VCaP (cell line): ENCODE measurements around the gene KRTAP21-3.

ENCODE experiments used
- H3K27ac ChIP-seq: fragments of 450-650 bp; 2 replicates; pipeline ENCODE4 v1.5.1; 2017
- TF ChIP-seq, protein P1 (sequence below): fragments of 450-650 bp; conservative IDR thresholded peaks from 2 replicates; pipeline ENCODE4 v1.5.1; 2017; ENCODE audit warnings: mild to moderate bottlenecking, moderate library complexity

Gene KRTAP21-3

DNA sequence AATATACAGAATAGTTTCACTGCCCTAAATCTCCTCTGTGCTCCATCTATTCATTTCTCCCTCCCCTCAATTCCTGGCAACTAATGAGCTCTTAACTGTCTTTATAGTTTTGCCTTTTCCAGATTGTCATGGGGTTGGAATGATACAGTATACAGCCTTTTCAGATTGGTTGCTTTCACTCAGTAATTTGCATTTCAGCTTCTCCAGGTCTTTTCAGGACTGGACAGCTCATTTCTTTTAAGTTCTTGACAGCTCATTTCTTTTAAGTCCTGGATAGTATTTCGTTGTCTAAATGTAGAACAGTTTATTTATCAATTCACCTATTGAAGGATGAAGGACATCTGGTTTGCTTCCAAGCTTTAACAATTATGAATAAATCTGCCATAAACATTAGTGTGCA is 22.6 kb downstream of the KRTAP21-3 start:
- no peak overlapping the region for H3K27ac ChIP-seq
- TF ChIP-seq, protein P1, sequence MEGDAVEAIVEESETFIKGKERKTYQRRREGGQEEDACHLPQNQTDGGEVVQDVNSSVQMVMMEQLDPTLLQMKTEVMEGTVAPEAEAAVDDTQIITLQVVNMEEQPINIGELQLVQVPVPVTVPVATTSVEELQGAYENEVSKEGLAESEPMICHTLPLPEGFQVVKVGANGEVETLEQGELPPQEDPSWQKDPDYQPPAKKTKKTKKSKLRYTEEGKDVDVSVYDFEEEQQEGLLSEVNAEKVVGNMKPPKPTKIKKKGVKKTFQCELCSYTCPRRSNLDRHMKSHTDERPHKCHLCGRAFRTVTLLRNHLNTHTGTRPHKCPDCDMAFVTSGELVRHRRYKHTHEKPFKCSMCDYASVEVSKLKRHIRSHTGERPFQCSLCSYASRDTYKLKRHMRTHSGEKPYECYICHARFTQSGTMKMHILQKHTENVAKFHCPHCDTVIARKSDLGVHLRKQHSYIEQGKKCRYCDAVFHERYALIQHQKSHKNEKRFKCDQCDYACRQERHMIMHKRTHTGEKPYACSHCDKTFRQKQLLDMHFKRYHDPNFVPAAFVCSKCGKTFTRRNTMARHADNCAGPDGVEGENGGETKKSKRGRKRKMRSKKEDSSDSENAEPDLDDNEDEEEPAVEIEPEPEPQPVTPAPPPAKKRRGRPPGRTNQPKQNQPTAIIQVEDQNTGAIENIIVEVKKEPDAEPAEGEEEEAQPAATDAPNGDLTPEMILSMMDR = no peak

DNA sequence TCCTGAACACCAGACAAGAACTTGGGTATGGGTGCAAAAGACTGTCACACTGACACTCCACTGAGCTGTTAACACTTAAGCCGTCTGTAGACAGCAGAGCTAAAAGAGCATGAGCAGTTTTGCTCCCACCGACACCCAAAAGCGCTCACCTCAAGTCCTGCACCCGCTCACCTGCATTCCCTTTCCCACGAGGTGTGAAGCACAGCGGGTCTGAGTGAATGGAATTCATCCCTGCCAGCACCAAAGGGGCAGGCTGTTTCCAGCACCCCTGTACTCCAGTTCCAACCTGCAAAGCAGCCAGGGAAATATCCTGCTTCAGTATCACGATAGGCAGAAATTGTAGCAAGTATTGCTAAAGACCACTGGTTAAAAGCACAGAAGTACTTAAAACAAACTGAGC is 28.8 kb downstream of the KRTAP21-3 start:
- no peak overlapping the region for H3K27ac ChIP-seq

DNA sequence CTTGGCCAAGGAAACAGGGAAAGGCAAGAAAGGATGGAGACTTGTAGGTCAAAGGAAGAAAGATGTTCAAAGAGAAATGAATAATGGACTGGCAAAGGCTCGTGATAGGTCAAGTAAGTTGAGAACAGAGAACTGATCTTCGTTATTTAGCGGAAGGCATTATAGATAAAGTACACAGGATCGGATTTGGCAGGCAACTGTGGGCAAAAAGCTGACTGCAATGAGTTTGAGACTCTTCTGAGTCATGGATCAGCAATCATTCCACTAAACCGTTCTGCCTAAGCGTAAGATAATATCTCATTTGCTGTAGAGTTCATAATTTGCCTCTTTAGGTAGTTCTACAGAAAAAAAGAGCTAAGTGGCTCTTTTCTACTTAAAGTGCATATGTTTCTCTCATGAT is 34.1 kb downstream of the KRTAP21-3 start:
- TF ChIP-seq, protein P1 = no peak

More for the DNA sequence above, 28.8 kb downstream of the KRTAP21-3 start:
- TF ChIP-seq, protein P1 = no peak

DNA sequence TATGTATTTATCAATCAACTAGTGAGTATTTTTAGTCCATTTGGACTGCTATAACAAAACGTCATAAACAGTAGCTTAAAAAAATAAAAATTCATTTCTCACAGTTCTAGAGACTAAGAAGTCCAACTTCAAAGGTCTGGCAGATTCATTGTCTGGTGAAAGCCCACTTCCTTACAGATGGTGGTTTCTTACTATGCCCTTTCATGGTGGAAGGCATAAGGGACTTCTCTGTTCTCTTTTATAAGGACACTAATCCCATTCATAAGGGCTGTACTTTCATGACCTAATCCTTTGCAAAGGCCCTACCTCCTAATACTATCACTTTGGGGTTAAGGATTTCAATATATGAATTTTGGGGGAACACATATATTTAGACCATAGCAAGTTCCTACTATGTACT is 38.0 kb downstream of the KRTAP21-3 start:
- TF ChIP-seq, protein P1 = no peak
- H3K27ac ChIP-seq = no peak overlapping the region

More for the DNA sequence above, 34.1 kb downstream of the KRTAP21-3 start:
- no peak overlapping the region for H3K27ac ChIP-seq

DNA sequence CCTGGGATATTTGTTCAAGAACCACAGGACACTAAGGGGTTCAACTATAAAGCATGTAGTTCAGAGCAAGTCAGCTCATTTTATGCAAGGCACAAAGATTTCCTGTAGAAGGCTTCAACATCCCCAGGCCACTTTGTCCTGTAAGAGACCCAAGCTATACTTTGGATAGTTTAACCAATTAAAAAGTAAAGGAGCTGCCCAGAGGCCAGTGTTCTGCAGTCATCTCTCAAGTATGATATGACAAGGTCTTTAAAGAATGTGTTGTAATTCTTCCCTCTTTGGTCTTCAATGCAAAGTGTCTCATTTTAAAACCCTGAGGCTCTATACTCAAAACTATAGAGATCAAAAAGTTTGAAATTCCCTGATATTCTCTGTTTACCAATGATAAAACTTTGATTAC is 41.8 kb downstream of the KRTAP21-3 start:
- TF ChIP-seq, protein P1 = no peak
- H3K27ac ChIP-seq = no peak overlapping the region

DNA sequence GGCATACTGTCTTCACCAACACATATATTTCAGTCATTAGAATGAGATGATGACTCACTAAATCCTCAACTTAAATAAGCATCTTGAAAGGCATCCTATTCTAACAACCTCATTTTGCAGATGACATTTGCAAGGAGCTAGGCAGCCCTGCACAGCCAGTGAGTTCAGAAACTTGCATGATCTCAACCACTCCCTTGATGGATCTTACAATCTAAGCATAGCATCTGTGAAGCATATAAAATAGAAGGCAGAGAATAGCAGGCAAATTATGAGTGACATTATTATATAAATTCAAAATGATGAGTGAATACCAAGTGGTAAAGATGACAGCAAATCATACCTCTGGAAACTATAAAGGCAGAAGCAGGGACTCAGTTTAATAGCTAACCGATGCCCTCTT is 44.3 kb downstream of the KRTAP21-3 start:
- no peak overlapping the region for H3K27ac ChIP-seq
- TF ChIP-seq, protein P1 = no peak

DNA sequence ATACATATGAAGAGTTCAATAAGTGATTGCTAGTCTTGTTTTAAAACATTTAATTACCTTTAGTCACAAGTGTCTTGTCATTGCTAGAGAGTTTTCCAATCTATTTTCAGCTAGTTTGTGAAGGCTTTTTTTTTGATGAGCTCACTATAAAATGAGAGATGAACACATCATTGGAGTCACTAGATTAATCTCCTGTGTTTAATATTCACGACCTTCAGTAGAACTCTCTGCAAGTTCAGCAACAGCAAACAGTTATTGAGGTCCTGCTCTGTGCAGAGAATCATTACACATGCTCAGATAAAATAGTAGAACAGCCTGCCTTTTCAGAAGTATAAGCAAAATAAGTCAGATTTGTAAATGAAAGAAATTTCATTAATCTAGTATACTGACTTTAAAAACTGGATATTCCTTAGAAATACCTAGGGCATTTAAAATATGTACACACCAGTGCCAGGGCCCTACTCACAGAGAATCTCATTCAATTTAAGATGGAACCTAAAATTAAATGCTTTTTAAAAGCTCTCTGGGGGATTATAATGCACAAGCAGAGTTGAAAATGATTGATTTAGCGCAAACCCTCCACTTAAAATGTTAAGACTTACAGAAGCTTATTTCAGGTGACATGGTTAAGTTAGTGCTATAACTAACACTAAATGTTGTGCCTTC is 45.5 kb downstream of the KRTAP21-3 start:
- TF ChIP-seq, protein P1 = no peak
- H3K27ac ChIP-seq = no peak overlapping the region
